HCT116 (cell line): ENCODE data around the gene IFRD2. TPM values are rescaled to one million over a fixed set of nuclear protein-coding genes. Genes with fewer than 3 reads are reported as not detected.
A peak's percentile ranks its signal among the peaks of the same experiment; 100 is the strongest.

Experiments
- ATAC-seq: fragments of 200-7000 bp; cut with Tn5 transposase; 2 replicates; pipeline ENCODE4 v1.9.1; 2020; ENCODE audit warnings: mild to moderate bottlenecking, moderate library complexity
- BruUV-seq: library from RNA; stranded (reverse); fragments of 400-500 nt; replicated peaks from 2 replicates; lab custom pipeline; 2021; lab: Mats Ljungman, UMichigan
- CTCF ChIA-PET: fragments of 300-600 bp; sonication (Branson Sonifier 250); formaldehyde crosslinking; loops from one replicate; lab custom pipeline; 2021; ENCODE audit warnings: antibody characterized with exemption; lab: Charles Lee
- POLR2A ChIA-PET: fragments of 300-600, 350-600 bp; sonication (Branson Sonifier 250); formaldehyde crosslinking; loops from one replicate; lab custom pipeline; 2021; ENCODE audit warnings: antibody characterized with exemption; lab: Charles Lee
- RAD21 ChIA-PET, 2 experiments: fragments of 300-600 bp; sonication (Branson Sonifier 250); formaldehyde crosslinking; loops; one replicate each; lab custom pipeline; 2023; ENCODE audit warnings: low total read pairs in 2 of 2; ENCODE audit not compliant: uncharacterized antibody in 2 of 2, unreplicated experiment in 2 of 2, low non-redundant PET in 1 of 2; lab: Charles Lee
- DNase-seq: peaks from one replicate; pipeline ENCODE4 v3.0.0-alpha.2; 2010; ENCODE audit warnings: low read depth, low spot score
- H2AFZ ChIP-seq: fragments of 200-600 bp; shearing (Covaris generic), sonication (generic); 2 replicates; pipeline ENCODE4 v1.6.1; 2017; ENCODE audit warnings: low read depth, mixed run types, mixed read lengths, antibody characterized with exemption, low read length; ENCODE audit not compliant: poor library complexity, severe bottlenecking
- H3K27ac ChIP-seq: 2 replicates; pipeline ENCODE4 v1.5.1; 2012; ENCODE audit warnings: low read depth, low read length
- H3K27me3 ChIP-seq: fragments of 200-600 bp; sonication (generic); 2 replicates; pipeline ENCODE4 v1.6.1; 2016; ENCODE audit warnings: mixed run types, low read length, mixed read lengths; ENCODE audit not compliant: insufficient read depth
- H3K36me3 ChIP-seq, 2 experiments: fragments of 200-500 bp in 1 of 2; fragments of 200-600 bp in 1 of 2; sonication (Bioruptor generic) in 1 of 2; sonication (generic) in 1 of 2; 2 replicates each; pipeline versions ENCODE4 v1.5.1 to v1.6.1; 2014 to 2016; ENCODE audit warnings: low read length in 2 of 2, inconsistent platforms in 1 of 2, mixed read lengths in 1 of 2, mixed run types in 1 of 2; ENCODE audit not compliant: insufficient read depth in 2 of 2, control insufficient read depth in 1 of 2
- H3K4me1 ChIP-seq, 2 experiments: fragments of 200-600 bp in 1 of 2; sonication (generic) in 1 of 2; 2 replicates each; pipeline versions ENCODE4 v1.5.1 to v1.6.1; 2012 to 2017; ENCODE audit warnings: low read length in 2 of 2, inconsistent platforms in 1 of 2, mild to moderate bottlenecking in 1 of 2, mixed read lengths in 1 of 2, mixed run types in 1 of 2, moderate library complexity in 1 of 2; ENCODE audit not compliant: insufficient read depth in 2 of 2, control insufficient read depth in 1 of 2
- H3K4me2 ChIP-seq: fragments of 200-600 bp; sonication (generic); 2 replicates; pipeline ENCODE4 v1.6.1; 2017; ENCODE audit warnings: mixed run types, low read length, mixed read lengths
- H3K4me3 ChIP-seq, 2 experiments: fragments of 200-600 bp in 1 of 2; sonication (generic) in 1 of 2; replicated peaks in 1 of 2; 2 replicates each; pipeline ENCODE4 v1.5.1; 2011 to 2016; ENCODE audit warnings: low read length in 2 of 2, control low read depth in 1 of 2, low read depth in 1 of 2, mild to moderate bottlenecking in 1 of 2, mixed read lengths in 1 of 2, mixed run types in 1 of 2
- H3K79me2 ChIP-seq: fragments of 200-600 bp; sonication (generic); 2 replicates; pipeline ENCODE4 v1.6.1; 2017; ENCODE audit warnings: mild to moderate bottlenecking, mixed run types, low read length, moderate library complexity, mixed read lengths; ENCODE audit not compliant: insufficient read depth
- H3K9ac ChIP-seq: fragments of 200-600 bp; sonication (generic); 2 replicates; pipeline ENCODE4 v1.6.1; 2016; ENCODE audit warnings: low read length, mixed read lengths
- H3K9me2 ChIP-seq: fragments of 200-600 bp; sonication (generic), shearing (Covaris generic); 2 replicates; pipeline ENCODE4 v1.6.1; 2017; ENCODE audit warnings: mixed run types, mild to moderate bottlenecking, moderate library complexity; ENCODE audit not compliant: insufficient read depth
- H3K9me3 ChIP-seq, 2 experiments: fragments of 200-500 bp in 1 of 2; fragments of 200-600 bp in 1 of 2; sonication (Bioruptor generic) in 1 of 2; sonication (generic) in 1 of 2; 2 replicates each; pipeline ENCODE4 v1.6.1; 2014 to 2017; ENCODE audit warnings: low read length in 2 of 2, mixed read lengths in 2 of 2, inconsistent platforms in 1 of 2, low read depth in 1 of 2, mild to moderate bottlenecking in 1 of 2, mixed run types in 1 of 2, moderate library complexity in 1 of 2; ENCODE audit not compliant: control insufficient read depth in 1 of 2, insufficient read depth in 1 of 2
- H4K20me1 ChIP-seq: fragments of 200-600 bp; sonication (generic), shearing (Covaris generic); 2 replicates; pipeline ENCODE4 v1.6.1; 2017; ENCODE audit warnings: mixed run types, mild to moderate bottlenecking, moderate library complexity; ENCODE audit not compliant: insufficient read depth
- ATF3 ChIP-seq: IDR thresholded peaks from 2 replicates; pipeline ENCODE4 v1.6.1; 2012
- CBX3 ChIP-seq: IDR thresholded peaks from 2 replicates; pipeline ENCODE4 v1.6.1; 2012; ENCODE audit warnings: low read depth
- EGR1 ChIP-seq: IDR thresholded peaks from 2 replicates; pipeline ENCODE4 v1.6.1; 2012; ENCODE audit warnings: low read depth
- EZH2phosphoT487 ChIP-seq: fragments of 200-600 bp; IDR thresholded peaks from 2 replicates; pipeline ENCODE4 v1.6.1; 2018; ENCODE audit warnings: antibody characterized with exemption, borderline replicate concordance
- FOSL1 ChIP-seq: IDR thresholded peaks from 2 replicates; pipeline ENCODE4 v1.6.1; 2012; ENCODE audit warnings: low read depth
- JUND ChIP-seq: IDR thresholded peaks from 2 replicates; pipeline ENCODE4 v1.6.1; 2012
- POLR2A ChIP-seq: IDR thresholded peaks from 2 replicates; pipeline ENCODE4 v1.7.0; 2011; ENCODE audit warnings: borderline replicate concordance; ENCODE audit not compliant: insufficient read depth, insufficient read length; ENCODE audit errors: extremely low read depth
- POLR2AphosphoS5 ChIP-seq: IDR thresholded peaks from 2 replicates; pipeline ENCODE4 v1.6.1; 2011; ENCODE audit warnings: mild to moderate bottlenecking, low read depth, low read length, moderate library complexity
- SIN3A ChIP-seq: IDR thresholded peaks from 2 replicates; pipeline ENCODE4 v1.6.1; 2012; ENCODE audit warnings: low read depth
- SRF ChIP-seq: IDR thresholded peaks from 2 replicates; pipeline ENCODE4 v1.6.1; 2012; ENCODE audit warnings: low read depth
- TCF7L2 ChIP-seq: IDR thresholded peaks from 2 replicates; pipeline ENCODE4 v1.7.0; 2011; ENCODE audit warnings: borderline replicate concordance, inconsistent platforms; ENCODE audit not compliant: insufficient read depth, insufficient read length; ENCODE audit errors: extremely low read depth
- YY1 ChIP-seq: IDR thresholded peaks from 2 replicates; pipeline ENCODE4 v1.6.1; 2011; ENCODE audit warnings: low read length, low read depth, moderate library complexity, mild to moderate bottlenecking; ENCODE audit not compliant: insufficient replicate concordance; ENCODE audit errors: extremely low read depth
- ZNF274 ChIP-seq: fragments of 200-500 bp; sonication (Bioruptor generic); IDR thresholded peaks from 2 replicates; pipeline ENCODE4 v1.6.1; 2014; ENCODE audit warnings: mild to moderate bottlenecking, low read depth, low read length, inconsistent platforms
- intact Hi-C: fragments of 100-400 bp; cut with micrococcal nuclease; formaldehyde crosslinking; loops from 2 replicates; pipeline ENCODE4 v1.10.0; 2022
- total RNA-seq: library from RNA; stranded (reverse); gene quantifications from one replicate; pipeline ENCODE4 v1.2.1, GENCODE V29; 2021; ENCODE audit not compliant: unreplicated experiment

IFRD2 gene
- total RNA-seq, 1 experiment from 2014 or later: 146 TPM

DNA sequence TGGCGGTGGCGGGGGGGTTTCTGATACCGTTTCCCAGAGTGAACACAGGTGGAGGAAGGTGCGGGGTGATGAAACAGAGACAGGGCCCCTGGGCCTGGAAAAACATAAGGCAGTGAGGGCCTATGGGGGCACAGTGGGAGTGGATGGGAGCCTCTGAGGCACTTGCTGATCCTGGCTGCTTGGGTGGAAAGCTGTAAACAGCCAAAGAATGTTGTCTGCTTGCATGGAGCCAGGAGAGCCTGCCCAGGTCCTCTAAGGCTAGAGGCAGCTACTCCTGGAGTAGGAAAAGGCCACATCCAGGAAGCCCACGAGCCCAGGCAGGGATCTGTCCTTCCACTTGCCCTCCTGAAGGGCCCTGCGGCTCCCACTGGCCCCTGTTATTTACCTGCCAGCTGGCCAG, 26.2 kb downstream of the IFRD2 start:
- DNase-seq (no peak), ATAC-seq (no peak)
- no TSS peak for BruUV-seq
- peak overlapping the region in 1 of 2 experiments; percentile 56; a peak in 1 of 4 replicates for H3K4me3 ChIP-seq
- no peaks in the 10 kb centered on the region for H4K20me1 ChIP-seq
- CTCF ChIA-PET: interaction anchor here (1.6 kb wide), 1 partner anchor 71 kb away, joined by 6 read pairs; no protein-coding TSS in a partner anchor
- peak overlapping the region; percentile 62 for H3K9ac ChIP-seq
- H3K9me3 ChIP-seq: no peaks in the 10 kb centered on the region
- no peaks in the 10 kb centered on the region for H3K9me2 ChIP-seq
- no peaks in the 10 kb centered on the region for H3K79me2 ChIP-seq
- H3K27me3 ChIP-seq: no peaks in the 10 kb centered on the region
- H3K4me2 ChIP-seq: peak overlapping the region; percentile 80
- TF ChIP-seq SRF (no peak), ATF3 (no peak), FOSL1 (no peak), POLR2AphosphoS5 (no peak), EZH2phosphoT487 (no peak), SIN3A (no peak), JUND (no peak), ZNF274 (no peak), EGR1 (no peak), CBX3 (no peak), POLR2A (no peak), YY1 (no peak), TCF7L2 (no peak)
- TF ChIP-seq, all 23 proteins: peak for 0
- Histone ChIP-seq H3K4me1 (peaks cover 77 to 97% of the 10 kb centered on the region in 2 experiments), H3K27ac (peak overlapping the region; percentile 86), H3K36me3 (no peaks in the 10 kb centered on the region), H2AFZ (no peak overlapping the region)
- intact Hi-C loops: no loop called here
- POLR2A ChIA-PET: interaction anchor here (1.4 kb wide), 1 partner anchor 19 kb away, joined by 3 read pairs; no protein-coding TSS in a partner anchor
- RAD21 ChIA-PET: interaction anchor here in 1 of 2 experiments (0.6 kb wide), 1 partner anchor 61 kb away, joined by 3 read pairs; the partner anchor contains the start of gene SLC38A3
